ENCODE data around the gene ATG5. TPM values are rescaled to one million over a fixed set of nuclear protein-coding genes. Genes with fewer than 3 reads are reported as not detected.

ATG5 gene
- 33.1 and 34.7 TPM in 2 replicates for total RNA-seq

DNA sequence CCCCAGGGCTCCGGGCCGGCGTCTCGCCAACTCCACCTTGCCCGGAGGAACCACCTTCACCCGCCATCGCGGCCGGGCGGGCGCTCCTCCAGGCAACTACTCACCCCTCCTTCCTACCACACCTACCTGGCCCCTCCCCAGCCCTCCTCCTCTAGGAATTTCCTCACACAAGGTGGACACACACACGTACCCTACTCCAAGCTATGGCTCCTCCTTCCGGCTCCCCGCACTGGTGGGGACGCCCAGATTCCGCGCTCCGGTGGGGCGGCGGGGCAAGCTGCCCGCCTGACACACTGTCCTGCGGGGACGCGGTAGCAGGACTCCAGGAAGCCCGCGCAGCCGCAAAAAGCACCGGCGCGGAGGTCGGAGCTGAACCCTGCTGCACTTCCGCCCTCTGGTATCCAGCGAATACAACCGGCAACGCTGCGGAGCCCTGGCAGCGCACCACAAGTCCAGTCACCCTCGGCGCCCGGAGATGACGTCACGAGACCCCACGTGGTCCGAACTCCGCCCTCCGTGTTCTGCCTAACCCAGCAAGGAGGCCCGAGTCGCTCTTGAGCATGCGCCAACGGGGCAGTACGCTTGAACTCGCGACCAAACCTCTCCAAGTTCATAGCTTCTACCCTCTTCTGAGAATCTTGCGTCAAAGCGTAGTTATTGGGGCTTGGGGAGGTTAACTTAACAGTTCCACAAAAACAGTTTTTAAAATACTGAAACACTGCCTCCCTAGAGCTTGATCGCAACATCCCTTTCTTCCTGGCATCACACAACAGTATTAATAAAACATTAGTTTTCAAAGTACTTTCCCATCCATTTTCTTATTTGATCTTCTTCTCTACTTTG is at the start of gene ATG5:
Gene ATG5, minus strand, starts transcription at position 425 of the 843 bp plus-strand sequence. CDS start 9,552 bp downstream, outside the sequence.
- peaks cover 22% of the 10 kb centered on the region for H3K36me3 Mint-ChIP-seq (ENCODE audit: low read depth)
- H3K27me3 Mint-ChIP-seq (ENCODE audit: low read depth) = peaks cover 22% of the 10 kb centered on the region
- H3K4me1 Mint-ChIP-seq (ENCODE audit: low read depth) = peaks cover 30% of the 10 kb centered on the region
- no peaks in the 10 kb centered on the region for H3K9me3 Mint-ChIP-seq
- peak within 1 kb of the TSS; percentile 99 for H3K27ac Mint-ChIP-seq
- peak; percentile 100 for DNase-seq (ENCODE audit: low spot score)
- intact Hi-C loops (cut with micrococcal nuclease) = loop anchor here (5.0 kb wide), 1 partner anchor 197 kb away; no protein-coding TSS in a partner anchor
- peak within 1 kb of the TSS; percentile 100 for H3K4me3 Mint-ChIP-seq (ENCODE audit: low read depth)

DNA sequence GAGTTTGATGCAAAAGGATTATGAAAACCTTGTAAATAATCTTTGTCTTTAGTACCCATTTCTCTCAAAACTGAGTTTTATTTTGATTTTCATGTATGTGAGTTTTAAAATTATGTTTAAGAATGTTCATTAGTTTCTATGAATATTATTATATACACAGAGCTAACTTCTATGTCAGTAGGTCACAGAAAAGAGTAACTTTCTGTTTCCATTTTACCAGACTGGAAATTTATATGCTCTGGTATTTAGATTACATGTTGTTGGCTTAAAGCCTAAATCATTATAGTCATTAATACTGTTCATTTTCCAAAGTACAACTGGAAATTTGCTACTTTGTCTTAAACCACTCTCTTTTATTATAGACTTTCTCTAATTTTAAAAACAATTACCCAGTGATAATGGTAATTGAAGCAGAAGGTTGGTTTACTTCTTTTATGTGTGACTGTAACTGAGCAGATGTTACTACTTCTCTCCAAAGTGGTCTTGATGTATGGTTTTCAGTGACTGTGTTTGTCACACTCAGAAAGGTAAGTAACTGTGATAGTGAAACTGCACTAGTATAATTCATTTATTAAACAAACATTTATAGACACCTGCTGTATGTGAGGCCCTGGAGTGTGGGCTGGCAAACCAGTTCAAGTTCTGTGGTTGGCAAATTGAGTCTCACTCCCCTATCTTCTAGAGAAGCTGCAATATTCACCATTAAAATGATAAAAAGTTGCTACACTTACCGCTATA is 48.1 kb upstream of the ATG5 start:
- Mint-ChIP-seq H3K36me3 (ENCODE audit: low read depth) (no peaks in the 10 kb centered on the region), H3K27me3 (ENCODE audit: low read depth) (peaks cover 2% of the 10 kb centered on the region), H3K4me3 (ENCODE audit: low read depth) (peak overlapping the region; percentile 17), H3K9me3 (no peaks in the 10 kb centered on the region), H3K4me1 (ENCODE audit: low read depth) (peaks cover 27% of the 10 kb centered on the region), H3K27ac (peak overlapping the region; percentile 62)
- intact Hi-C loops (cut with micrococcal nuclease) = no loop called here
- DNase-seq (ENCODE audit: low spot score) = no peak

DNA sequence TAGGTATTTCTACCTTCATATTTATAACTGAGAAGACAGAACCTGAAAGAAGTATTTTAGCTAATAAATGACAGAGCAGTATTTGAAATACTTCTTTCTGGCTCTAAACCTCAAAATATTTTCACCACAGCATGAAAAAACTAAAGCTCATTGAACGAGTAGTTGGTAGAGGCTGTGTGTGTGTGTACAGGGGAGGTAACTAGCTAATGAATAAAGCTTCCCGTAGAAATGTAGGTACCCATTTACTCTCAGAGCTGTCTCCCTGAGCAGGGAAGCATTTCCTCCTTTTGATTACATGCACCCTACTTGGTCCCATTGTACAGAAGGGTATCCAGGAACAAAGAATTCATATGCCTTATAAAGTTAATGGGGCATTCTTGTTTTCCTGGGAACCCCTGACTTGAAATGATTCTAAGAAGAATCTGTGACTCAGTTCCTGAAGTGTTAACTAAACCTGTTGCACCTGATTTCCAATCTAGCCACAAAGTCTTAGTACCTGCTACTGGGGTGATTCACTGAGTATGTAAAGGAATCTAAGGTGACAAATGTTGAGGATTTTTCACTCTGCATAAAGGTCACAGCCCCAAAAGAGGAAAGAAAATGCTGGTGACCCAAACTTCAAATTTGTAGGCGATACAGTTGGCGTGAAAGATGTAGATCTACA is 47.4 kb upstream of the ATG5 start:
- Mint-ChIP-seq H3K36me3 (ENCODE audit: low read depth) (no peaks in the 10 kb centered on the region), H3K4me3 (ENCODE audit: low read depth) (peak overlapping the region; percentile 17), H3K9me3 (no peaks in the 10 kb centered on the region), H3K27me3 (ENCODE audit: low read depth) (no peaks in the 10 kb centered on the region), H3K4me1 (ENCODE audit: low read depth) (peaks cover 27% of the 10 kb centered on the region), H3K27ac (peak overlapping the region; percentile 63)
- DNase-seq (ENCODE audit: low spot score) = no peak
- intact Hi-C loops (cut with micrococcal nuclease) = no loop called here

DNA sequence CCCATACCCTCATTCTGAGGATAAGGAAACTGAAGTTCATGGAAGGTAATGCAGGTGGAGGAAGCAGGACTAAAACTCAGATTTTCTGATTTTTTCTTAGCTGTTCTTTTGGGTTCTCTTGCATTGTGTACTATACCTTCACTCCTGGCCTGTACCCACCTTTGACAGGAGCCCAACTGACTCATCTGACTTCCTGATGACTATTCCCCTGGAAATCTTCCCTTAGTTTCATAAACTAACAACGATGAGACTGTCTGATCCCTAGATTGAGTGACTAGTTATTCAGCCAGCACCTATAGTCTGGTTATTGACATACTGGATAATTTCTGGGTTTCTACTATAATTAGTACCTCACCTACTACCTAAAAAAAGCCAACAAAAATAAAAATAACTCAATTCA is 45.1 kb upstream of the ATG5 start:
- Mint-ChIP-seq H3K4me3 (ENCODE audit: low read depth) (no peak overlapping the region), H3K27ac (no peak overlapping the region), H3K4me1 (ENCODE audit: low read depth) (peaks cover 21% of the 10 kb centered on the region), H3K9me3 (no peaks in the 10 kb centered on the region), H3K27me3 (ENCODE audit: low read depth) (peaks cover 10% of the 10 kb centered on the region), H3K36me3 (ENCODE audit: low read depth) (no peaks in the 10 kb centered on the region)
- intact Hi-C loops (cut with micrococcal nuclease) = no loop called here
- no peak for DNase-seq (ENCODE audit: low spot score)

DNA sequence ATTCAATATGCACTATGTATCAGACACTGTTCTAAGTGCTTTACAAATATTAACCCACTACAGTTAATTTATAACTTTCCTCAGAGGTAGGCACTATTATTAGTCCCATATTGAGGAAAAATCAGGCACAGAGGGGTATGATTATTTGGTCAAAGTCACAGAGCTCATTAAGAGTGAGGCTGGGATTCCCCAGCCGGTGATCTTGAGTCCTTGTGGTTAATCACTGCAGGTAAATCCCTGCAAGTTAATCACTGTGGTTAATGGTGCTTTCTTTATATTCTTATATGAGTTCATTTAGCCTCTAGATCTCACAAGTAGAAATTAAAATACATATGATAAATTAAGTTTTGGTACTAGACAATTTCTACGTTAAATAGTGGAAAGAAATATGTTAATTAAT is 44.2 kb upstream of the ATG5 start:
- Mint-ChIP-seq H3K4me1 (ENCODE audit: low read depth) (peaks cover 21% of the 10 kb centered on the region), H3K36me3 (ENCODE audit: low read depth) (no peaks in the 10 kb centered on the region), H3K4me3 (ENCODE audit: low read depth) (no peak overlapping the region), H3K9me3 (no peaks in the 10 kb centered on the region), H3K27me3 (ENCODE audit: low read depth) (peaks cover 10% of the 10 kb centered on the region), H3K27ac (no peak overlapping the region)
- intact Hi-C loops (cut with micrococcal nuclease) = loop anchor here (10.0 kb wide), 1 partner anchor 605 kb away; the partner anchor contains the start of gene CD24
- DNase-seq (ENCODE audit: low spot score) = no peak

DNA sequence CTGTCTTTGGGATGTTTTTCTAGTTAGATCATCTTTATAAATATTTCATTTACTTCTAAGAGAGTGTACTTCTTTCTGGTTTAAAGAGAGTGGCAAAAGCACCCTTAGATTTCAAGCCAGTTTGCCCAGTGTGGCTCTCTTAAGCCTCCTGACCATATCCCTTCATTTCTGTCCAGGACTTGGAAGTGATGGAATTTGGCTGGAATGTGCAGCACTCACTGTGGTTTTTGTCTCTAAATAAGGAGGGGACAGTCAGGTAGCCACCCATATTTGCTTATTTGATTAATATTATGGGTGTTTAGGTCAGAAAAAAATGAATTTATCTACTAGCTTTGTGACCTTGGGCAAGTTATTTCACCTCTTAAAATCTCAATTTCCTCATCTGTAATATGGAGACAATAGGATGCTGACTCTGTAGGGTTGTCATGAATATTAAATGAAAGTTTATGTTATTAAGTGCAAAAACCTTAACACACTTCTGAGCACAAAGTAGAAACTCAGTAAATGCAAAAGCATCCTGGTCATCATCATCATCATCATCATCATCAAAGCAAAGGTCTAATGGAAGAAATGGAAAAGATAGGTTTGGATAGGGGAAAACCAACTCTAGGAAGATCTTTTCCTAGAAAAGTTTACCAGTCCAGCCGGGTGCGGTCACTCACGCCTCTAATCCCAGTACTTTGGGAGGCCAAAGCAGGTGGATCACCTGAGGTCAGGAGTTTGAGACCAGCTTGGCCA is 38.0 kb upstream of the ATG5 start:
- no peak for DNase-seq (ENCODE audit: low spot score)
- no peak overlapping the region for H3K27ac Mint-ChIP-seq
- no peak overlapping the region for H3K4me3 Mint-ChIP-seq (ENCODE audit: low read depth)
- no peaks in the 10 kb centered on the region for H3K36me3 Mint-ChIP-seq (ENCODE audit: low read depth)
- peaks cover 9% of the 10 kb centered on the region for H3K4me1 Mint-ChIP-seq (ENCODE audit: low read depth)
- intact Hi-C loops (cut with micrococcal nuclease) = loop anchor here (10.0 kb wide), 1 partner anchor 611 kb away; the partner anchor contains the start of gene CD24
- H3K27me3 Mint-ChIP-seq (ENCODE audit: low read depth) = peaks cover 35% of the 10 kb centered on the region
- H3K9me3 Mint-ChIP-seq = no peaks in the 10 kb centered on the region

DNA sequence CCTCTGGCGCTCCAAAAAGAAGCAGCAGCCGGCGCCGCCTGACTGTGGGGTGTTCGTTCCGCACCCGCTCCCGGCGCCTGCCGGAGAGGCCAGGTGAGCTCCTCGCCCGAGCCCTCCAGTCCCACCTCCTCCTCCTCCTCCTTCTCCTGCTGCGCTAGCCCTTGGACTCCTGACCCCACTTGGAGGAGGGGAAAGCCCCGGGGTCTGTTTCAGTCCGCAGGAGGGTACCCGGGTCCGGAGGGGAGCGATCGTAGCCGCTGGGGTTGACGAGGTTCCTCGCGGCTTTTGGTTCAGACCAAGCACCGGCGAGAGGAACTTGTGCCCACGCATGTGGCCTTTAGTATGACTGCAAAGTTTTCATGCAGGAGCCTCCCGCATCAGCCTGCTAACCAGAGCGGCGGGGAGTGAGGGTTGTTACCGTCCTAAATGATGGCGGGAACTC is 35.5 kb upstream of the ATG5 start:
- Mint-ChIP-seq H3K27ac (no peak overlapping the region), H3K27me3 (ENCODE audit: low read depth) (peaks cover 45% of the 10 kb centered on the region), H3K4me3 (ENCODE audit: low read depth) (peak overlapping the region; percentile 79), H3K36me3 (ENCODE audit: low read depth) (no peaks in the 10 kb centered on the region), H3K9me3 (no peaks in the 10 kb centered on the region), H3K4me1 (ENCODE audit: low read depth) (peaks cover 9% of the 10 kb centered on the region)
- intact Hi-C loops (cut with micrococcal nuclease) = loop anchor here (10.0 kb wide), 1 partner anchor 614 kb away; the partner anchor contains the start of gene CD24
- no peak for DNase-seq (ENCODE audit: low spot score)

DNA sequence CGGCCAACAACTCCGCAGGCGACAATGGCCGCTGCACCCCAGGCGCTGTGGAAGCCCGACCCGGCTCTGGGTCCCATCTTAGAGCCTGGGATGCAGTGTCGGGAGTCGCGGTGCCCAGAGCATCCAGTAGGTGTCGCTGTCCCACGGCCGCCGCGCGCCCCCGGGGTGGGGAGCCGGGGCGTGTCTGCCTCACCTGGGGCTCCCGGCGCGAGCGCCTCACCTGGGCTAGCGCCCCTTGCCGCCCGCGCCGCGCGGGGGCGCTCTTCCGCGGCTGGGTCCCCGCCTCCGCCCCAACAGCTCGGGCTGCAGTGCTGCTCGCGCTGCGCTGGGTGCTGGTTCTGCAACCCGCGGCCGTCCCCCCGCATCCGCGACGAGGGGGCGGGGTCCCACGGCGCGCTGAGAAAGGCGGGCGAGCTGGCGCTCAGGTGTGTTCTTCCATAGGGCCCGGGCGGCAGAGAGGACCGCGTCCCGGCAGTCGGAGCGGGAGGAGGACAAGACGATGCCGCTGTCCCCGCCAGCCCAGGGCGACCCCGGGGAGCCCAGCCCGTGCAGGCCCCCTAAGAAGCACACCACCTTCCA is 34.9 kb upstream of the ATG5 start, which contains the start of gene CRYBG1:
Gene CRYBG1, plus strand, starts transcription at position 308 of the 579 bp plus-strand sequence. Its CDS starts 192 bp downstream, at position 500.
- Mint-ChIP-seq H3K9me3 (no peaks in the 10 kb centered on the region), H3K4me1 (ENCODE audit: low read depth) (peaks cover 9% of the 10 kb centered on the region), H3K27me3 (ENCODE audit: low read depth) (peaks cover 50% of the 10 kb centered on the region), H3K27ac (no peak within 1 kb of the TSS), H3K4me3 (ENCODE audit: low read depth) (peak within 1 kb of the TSS; percentile 79), H3K36me3 (ENCODE audit: low read depth) (no peaks in the 10 kb centered on the region)
- intact Hi-C loops (cut with micrococcal nuclease) = loop anchor here (10.0 kb wide), 1 partner anchor 614 kb away; the partner anchor contains the start of gene CD24
- DNase-seq (ENCODE audit: low spot score) = peak; percentile 55

DNA sequence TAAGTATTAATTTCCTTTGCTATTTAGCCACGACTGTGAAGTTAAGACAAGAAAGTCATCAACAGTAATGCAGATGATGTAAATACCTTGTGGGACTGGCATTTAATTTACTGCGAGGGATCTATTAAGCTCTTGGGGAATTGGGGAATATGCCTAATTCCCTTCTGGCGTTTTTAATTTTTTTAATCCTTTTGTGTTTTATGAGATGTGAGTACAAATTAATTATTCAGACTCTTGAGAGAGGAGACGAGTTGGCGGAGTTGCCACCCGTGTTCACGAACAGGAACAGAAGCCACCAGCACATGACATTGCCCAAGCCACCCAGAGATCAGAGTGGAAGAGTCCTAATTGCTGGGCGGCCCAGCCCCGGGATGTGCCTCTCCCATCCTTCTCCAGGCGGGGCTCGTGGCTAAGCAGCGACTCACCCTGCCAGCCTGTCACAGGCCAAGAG is 34.4 kb upstream of the ATG5 start:
- Mint-ChIP-seq H3K4me1 (ENCODE audit: low read depth) (peaks cover 9% of the 10 kb centered on the region), H3K9me3 (no peaks in the 10 kb centered on the region), H3K4me3 (ENCODE audit: low read depth) (peak overlapping the region; percentile 62), H3K36me3 (ENCODE audit: low read depth) (no peaks in the 10 kb centered on the region), H3K27ac (no peak overlapping the region), H3K27me3 (ENCODE audit: low read depth) (peaks cover 53% of the 10 kb centered on the region)
- intact Hi-C loops (cut with micrococcal nuclease) = loop anchor here (10.0 kb wide), 1 partner anchor 615 kb away; the partner anchor contains the start of gene CD24
- no peak for DNase-seq (ENCODE audit: low spot score)

DNA sequence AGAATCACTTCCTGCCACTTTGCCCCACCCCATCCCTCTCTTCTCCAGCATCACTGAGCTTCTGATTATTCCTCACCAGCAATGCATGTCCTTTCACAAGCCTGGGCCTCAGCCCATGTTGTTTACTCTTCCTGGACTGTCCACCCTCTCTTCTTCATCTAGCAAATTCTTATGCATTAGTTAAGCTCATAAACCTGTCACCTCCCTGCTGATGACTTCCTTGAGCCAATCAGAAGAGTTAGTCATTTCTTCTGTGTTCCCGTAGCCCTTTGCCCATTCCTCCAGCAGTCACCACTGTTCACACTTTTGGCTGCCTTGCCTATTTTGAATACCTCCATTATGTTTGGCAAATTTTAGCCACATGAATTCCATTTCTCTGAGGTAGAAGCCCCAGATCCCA is 30.8 kb upstream of the ATG5 start:
- H3K4me1 Mint-ChIP-seq (ENCODE audit: low read depth) = peaks cover 8% of the 10 kb centered on the region
- peaks cover 64% of the 10 kb centered on the region for H3K27me3 Mint-ChIP-seq (ENCODE audit: low read depth)
- no peak overlapping the region for H3K27ac Mint-ChIP-seq
- H3K9me3 Mint-ChIP-seq = peaks cover 7% of the 10 kb centered on the region
- no peak for DNase-seq (ENCODE audit: low spot score)
- no peak overlapping the region for H3K4me3 Mint-ChIP-seq (ENCODE audit: low read depth)
- intact Hi-C loops (cut with micrococcal nuclease) = no loop called here
- no peaks in the 10 kb centered on the region for H3K36me3 Mint-ChIP-seq (ENCODE audit: low read depth)

DNA sequence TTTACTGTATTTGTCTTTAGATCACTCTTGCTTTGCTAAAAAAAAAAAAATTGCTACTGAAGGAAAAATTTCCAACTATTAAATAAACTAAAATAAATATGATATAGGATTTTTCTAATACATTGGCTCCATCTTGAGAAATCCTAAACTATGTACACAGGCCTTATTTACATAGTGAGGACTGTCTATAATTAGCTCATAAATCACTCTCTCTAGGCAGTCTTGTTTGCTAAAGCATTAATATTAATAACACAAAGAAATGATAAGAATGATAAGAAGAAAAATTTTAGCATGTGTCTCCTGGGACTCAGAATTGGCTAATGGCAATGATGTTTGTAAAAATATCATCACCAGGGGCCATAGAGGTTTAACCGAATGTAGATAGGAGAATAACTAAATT is 21.7 kb upstream of the ATG5 start:
- intact Hi-C loops (cut with micrococcal nuclease) = no loop called here
- Mint-ChIP-seq H3K27me3 (ENCODE audit: low read depth) (peaks cover 30% of the 10 kb centered on the region), H3K4me3 (ENCODE audit: low read depth) (no peak overlapping the region), H3K4me1 (ENCODE audit: low read depth) (peaks cover 5% of the 10 kb centered on the region), H3K27ac (no peak overlapping the region), H3K36me3 (ENCODE audit: low read depth) (no peaks in the 10 kb centered on the region), H3K9me3 (peaks cover 2% of the 10 kb centered on the region)
- DNase-seq (ENCODE audit: low spot score) = no peak

Data from activated T-helper 2 cell treated with anti-CD3 and anti-CD28 coated beads, Interferon-gamma antibody, Interleukin-2, Interleukin-4, amounts not matched to agents 10 μg/mL and 5 μg/mL and 100 μg/mL, durations not matched to agents 14 hours and 24 hours and 36 hours (primary cell).